HG02884 (cell line): ENCODE results near the gene RNASEL.

Source experiments
- ATAC-seq: cut with Tn5 transposase; IDR thresholded peaks from one replicate; pipeline ENCODE4 v1.9.1; 2021; ENCODE audit warnings: mild to moderate bottlenecking, moderate library complexity; ENCODE audit not compliant: unreplicated experiment

Gene RNASEL

DNA sequence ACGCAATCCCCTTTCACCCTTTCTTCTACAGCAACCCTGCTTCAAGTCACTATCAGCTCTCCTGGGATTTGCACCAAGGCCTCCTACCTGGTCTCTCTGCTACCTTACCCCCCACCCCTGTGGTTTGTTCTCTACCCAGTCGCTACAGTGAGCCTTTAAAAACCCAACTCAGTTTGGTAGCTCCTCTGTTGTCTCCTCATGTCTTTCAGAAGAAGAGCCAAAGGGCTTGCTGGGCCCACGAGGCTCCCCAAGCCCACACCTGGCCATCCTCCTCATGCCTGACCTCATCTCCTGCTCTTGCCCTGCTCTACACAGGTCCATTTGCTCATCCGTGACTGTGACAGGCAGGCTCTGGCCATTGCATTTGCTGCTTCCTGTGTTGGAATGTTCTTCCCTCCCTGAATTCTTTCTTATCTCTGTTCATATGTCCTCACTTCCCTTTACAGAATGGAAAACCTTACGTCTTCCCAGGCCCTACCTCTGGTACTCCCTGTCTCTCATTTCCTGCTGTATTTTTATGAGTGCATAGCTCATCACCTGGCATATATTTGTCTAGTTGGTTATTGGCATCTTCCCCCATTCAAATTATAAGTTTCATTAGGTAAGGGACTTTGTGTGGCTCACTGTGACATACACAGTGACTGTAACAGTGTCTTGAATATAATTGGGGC lies 11.8 kb upstream of the RNASEL start:
- no peak for ATAC-seq

- ATAC-seq = no peak
Observed at GRCh38 chr1:182600036-182600713, 11.1 kb upstream of the RNASEL start.

DNA sequence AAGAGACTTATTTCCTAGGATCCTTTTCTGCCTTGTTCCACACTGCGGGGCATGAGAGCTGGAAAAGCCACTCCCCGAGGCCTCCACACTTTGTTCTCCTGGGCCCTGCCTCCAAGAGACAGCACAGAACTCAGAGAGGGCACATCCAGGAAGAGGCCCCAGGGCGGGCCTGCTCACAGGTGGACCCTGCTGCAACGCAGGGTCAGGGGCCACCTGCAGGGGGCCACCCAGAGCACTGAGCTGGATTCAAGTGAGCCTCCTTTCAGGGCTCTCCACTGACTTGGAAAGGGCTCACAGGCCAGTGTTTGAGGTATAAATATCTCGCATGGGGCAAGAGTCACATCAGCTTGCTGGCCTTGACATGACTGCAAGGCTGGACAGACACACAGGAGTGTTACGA lies 10.3 kb upstream of the RNASEL start:
- no peak for ATAC-seq

DNA sequence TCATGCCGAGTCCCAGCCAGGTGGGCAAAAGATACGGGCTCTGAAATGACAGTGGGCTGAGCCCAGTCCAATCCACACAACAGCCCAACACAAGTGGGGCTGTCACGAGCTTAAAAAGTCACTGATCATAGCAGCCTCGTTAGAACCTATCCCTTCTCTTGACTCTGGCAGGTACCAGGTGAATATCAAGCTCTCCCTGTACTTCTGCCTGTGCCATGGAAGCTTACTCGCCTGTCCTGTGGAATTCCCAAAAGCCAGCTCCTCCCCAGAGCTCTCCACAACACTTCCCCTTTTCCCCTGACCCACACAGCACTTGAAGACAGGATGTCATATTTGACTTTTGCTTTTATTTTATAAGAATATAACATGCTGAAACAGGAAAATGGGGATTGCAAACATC lies 9.2 kb upstream of the RNASEL start:
- ATAC-seq = no peak

DNA sequence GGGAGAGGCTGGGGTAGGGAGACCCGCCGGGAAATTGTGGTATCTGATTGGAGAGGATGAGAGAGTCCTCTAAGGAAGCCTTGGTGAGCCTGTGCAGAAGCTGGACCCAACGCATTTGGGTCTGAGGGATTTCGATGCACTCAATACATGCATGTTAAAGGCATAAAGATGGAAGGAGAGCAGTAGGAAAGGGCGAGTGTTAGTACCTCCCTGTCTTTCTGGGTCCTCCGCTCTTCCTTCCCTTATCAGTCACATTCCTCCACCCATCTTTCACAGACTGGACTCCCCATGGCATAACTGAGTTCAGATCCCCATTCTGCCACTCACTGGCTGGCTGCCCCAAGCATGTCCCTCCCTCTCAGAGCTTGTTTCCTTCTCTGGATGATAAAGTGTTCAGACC lies 7.9 kb upstream of the RNASEL start:
- ATAC-seq = no peak

GRCh38 chr1:182595641-182596240 lies 6.7 kb upstream of the RNASEL start:
- no peak for ATAC-seq

DNA sequence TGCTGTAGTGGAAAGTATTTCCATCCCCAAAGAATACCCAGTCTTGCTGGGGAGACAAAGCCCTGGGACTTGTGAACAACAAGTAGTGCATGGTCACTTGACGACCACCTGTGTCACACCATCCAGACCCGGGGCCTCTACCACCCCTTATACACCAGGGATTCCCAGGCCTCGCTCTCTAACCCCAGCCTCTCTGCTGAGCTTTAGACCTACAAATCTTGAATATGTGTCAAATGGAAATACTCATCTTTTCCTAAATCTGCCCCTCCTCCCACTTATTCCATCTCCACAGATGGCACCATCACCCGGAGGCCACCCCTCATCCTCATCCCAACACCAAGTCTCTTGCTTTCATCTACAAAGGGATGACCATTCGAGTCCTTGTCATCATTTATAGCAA lies 875 bp upstream of the RNASEL start:
- ATAC-seq = no peak

- no peak for ATAC-seq
Observed at GRCh38 chr1:182589520-182589919, 464 bp upstream of the RNASEL start.

GRCh38 chr1:182587666-182588499 lies 1.2 kb downstream of the RNASEL start:
- ATAC-seq = no peak

GRCh38 chr1:182587093-182587492 lies 2.0 kb downstream of the RNASEL start:
- no peak for ATAC-seq

GRCh38 chr1:182586380-182586779 lies 2.7 kb downstream of the RNASEL start:
- no peak for ATAC-seq

DNA sequence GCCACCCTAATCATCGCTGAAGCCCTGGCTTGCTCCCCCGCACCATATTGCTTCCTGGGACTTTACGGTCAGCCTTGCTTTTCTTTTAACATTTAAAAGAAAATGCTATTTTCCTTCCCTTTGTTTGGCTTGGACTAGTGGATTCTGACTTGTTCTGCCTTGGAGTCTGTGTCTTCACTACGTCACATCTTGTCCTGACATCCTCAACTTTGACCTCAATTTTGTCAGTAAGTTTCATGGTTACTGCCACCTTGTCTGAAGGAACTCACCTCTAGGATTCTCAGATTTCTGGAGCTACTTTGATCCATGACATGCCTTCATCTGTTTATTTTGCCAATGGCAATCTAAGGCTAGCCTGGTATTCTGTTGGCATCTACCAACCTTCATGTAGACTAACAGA lies 4.3 kb downstream of the RNASEL start:
- ATAC-seq = no peak

GRCh38 chr1:182580736-182581135 lies 8.3 kb downstream of the RNASEL start:
- no peak for ATAC-seq

- no peak for ATAC-seq
Observed at GRCh38 chr1:182575540-182576149, 13.4 kb downstream of the RNASEL start.

DNA sequence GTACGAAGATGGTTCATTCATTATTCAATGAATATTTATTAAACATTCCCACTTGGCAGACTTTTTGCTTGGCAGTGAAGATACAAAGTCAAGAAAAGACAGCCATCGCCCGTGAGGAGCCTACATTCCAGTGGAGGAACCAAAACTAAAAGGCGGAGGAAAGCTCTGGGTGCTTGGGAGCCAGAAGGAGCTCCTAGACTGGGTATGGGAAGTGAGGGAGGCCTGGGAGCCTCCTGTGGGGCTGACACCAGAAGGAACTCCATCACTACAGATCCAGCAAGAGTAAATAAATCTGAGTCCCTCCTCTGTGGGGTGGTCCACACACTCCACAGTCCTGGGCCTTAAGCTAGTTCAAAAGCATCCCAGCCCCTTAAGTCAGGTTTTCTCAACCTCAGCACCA lies 14.9 kb downstream of the RNASEL start:
- no peak for ATAC-seq

DNA sequence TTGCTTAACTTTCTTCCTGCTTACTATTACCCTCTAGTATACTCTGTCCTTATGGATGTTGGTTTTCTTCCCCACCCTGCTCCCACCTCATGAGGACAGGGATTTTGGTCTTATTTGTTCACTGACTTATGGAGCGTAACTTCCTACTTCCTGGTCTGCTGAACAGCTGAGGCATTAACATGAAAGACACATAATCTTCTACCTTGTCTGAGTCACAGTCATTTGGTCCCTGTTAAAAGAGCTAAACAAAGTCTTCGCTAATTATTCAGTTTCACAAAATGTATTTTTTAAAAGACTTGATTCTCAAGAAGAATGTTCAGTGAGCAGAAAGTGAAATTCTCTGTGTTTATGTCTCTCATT lies 18.5 kb downstream of the RNASEL start:
- no peak for ATAC-seq

GRCh38 chr1:182569939-182570610 lies 19.0 kb downstream of the RNASEL start:
- ATAC-seq = no peak

DNA sequence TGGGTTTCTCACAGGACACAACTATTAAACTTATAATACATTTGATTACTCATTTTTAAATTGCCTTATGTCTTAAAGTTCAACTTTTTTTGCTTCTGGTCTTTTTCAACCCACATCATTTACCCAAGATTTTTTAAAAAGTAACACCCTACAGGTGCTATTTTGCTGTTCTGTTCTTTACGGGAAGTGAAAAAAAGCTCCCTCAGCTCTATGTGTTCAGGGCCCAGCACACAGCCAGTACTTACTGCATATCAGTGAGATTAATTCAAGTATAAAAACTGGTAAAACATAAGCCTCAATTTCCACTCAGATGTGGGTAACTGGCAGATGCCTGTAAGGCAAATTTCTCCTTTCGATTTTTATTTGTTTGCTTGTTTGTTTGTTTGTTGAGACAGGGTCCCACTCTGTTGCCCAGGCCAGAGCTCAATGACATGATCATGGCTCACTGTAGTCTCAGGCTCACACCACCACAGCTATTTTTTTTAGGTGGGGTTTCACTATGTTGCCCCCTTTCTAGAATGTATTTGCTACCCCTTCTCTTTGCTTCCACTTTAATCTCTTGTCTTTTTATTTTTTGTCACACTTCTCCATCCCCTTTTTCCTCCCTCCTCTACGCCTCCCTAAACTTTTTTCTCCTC lies 20.3 kb downstream of the RNASEL start:
- ATAC-seq = no peak

GRCh38 chr1:182567629-182568028 lies 21.4 kb downstream of the RNASEL start:
- no peak for ATAC-seq

DNA sequence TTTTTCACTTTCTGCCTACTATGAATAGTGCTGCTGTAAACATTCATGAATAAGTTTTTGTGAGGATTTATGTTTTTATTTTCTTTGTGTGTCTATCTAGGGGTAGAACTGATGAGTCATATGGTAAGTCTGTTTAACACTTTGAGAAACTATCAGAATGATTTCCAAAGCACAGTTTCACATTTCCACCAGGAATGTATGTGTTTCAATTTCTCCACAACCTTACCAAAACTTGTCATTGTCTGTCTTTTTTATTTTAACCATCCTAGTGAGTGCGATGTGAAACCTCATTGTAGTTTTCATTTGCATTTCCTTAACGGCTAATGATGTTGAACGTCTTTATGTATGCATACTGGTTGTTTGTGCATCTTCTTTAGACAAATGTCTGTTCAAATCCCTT lies 23.5 kb downstream of the RNASEL start:
- ATAC-seq = no peak
